ENCODE results near the gene ZMYM2.

DNA sequence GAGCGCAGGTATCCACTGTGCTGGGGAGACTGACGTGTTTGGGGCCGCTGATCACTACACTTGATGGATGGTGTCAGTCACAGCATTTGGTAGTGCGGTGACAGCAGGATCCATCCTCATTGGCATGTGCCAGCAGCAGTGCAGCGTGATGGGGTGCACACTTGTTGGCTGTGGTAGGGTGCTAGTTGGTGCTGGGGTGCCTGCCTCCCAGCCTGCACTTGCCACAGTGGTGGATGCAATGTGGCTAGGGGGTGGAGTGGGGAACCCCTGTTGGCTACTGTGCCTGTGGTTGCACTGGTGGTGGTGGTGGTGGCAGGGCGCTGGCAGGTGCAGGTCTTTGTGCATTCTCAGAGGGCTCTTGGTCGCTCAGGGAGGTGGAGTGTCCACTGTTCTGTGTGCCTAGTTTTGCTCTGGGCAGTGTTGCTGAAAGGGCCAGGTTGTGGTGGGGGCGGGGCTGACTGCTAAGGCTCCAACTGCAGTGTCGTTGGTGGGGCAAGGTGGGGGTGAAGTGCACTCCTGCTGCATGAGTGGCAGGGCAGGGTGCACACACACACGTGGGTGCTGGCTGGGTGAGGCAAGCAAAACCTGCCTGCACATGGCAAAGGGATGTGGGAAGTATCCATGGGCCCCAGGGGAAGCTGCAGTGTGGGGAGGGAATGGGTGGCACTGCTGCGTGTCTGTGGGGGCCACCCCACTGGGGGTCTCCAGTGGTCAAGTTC lies 84.8 kb downstream of the ZMYM2 start:
- TF ChIP-seq, protein P1, sequence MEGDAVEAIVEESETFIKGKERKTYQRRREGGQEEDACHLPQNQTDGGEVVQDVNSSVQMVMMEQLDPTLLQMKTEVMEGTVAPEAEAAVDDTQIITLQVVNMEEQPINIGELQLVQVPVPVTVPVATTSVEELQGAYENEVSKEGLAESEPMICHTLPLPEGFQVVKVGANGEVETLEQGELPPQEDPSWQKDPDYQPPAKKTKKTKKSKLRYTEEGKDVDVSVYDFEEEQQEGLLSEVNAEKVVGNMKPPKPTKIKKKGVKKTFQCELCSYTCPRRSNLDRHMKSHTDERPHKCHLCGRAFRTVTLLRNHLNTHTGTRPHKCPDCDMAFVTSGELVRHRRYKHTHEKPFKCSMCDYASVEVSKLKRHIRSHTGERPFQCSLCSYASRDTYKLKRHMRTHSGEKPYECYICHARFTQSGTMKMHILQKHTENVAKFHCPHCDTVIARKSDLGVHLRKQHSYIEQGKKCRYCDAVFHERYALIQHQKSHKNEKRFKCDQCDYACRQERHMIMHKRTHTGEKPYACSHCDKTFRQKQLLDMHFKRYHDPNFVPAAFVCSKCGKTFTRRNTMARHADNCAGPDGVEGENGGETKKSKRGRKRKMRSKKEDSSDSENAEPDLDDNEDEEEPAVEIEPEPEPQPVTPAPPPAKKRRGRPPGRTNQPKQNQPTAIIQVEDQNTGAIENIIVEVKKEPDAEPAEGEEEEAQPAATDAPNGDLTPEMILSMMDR (conservative IDR thresholded peaks at IDR 0.05; ENCODE audit: low read length) = no peak
- TF ChIP-seq EZH2phosphoT487 (IDR thresholded peaks at IDR 0.05; ENCODE audit: borderline replicate concordance, low read depth, low read length) = no peak
